ENCODE results near the gene PRMT5. TPM values are rescaled to one million over a fixed set of nuclear protein-coding genes. Genes with fewer than 3 reads are reported as not detected.

The PRMT5 gene
- total RNA-seq, 1 donor from 2014 or later: 91.6 TPM

- no peaks in the 10 kb centered on the region for H3K9me3 ChIP-seq (ENCODE audit: insufficient read depth, low read depth, low read length)
- peaks cover 31% of the 10 kb centered on the region for H3K4me1 Mint-ChIP-seq (ENCODE audit: low read depth, unreplicated experiment)
- H3K36me3 ChIP-seq (ENCODE audit: insufficient read depth, low read length): no peaks in the 10 kb centered on the region
- no peak overlapping the region for H3K4me3 ChIP-seq (ENCODE audit: insufficient read depth, low read depth, low read length)
- peaks cover 3% of the 10 kb centered on the region for H3K27me3 Mint-ChIP-seq (ENCODE audit: low read depth, unreplicated experiment)
- no peaks in the 10 kb centered on the region for H3K79me2 ChIP-seq (ENCODE audit: insufficient read depth, low read length)
- TF ChIP-seq CTCF (IDR thresholded peaks at IDR 0.05; ENCODE audit: insufficient read depth, low read depth, low read length) (no peak), EZH2 (IDR thresholded peaks at IDR 0.05; ENCODE audit: insufficient read depth, low read length) (no peak)
- no peak overlapping the region for H3K4me3 Mint-ChIP-seq (ENCODE audit: unreplicated experiment)
- peaks cover 15% of the 10 kb centered on the region for H3K4me1 ChIP-seq (ENCODE audit: insufficient read depth, low read length)
- H3K36me3 Mint-ChIP-seq (ENCODE audit: low read depth, unreplicated experiment): no peaks in the 10 kb centered on the region
- H3K4me2 ChIP-seq (ENCODE audit: low read length): no peak overlapping the region
- no peaks in the 10 kb centered on the region for H3K27me3 ChIP-seq (ENCODE audit: insufficient read depth, low read length)
- no peak overlapping the region for H3K27ac Mint-ChIP-seq (ENCODE audit: unreplicated experiment)
- no peaks in the 10 kb centered on the region for H3K9me3 Mint-ChIP-seq (ENCODE audit: unreplicated experiment)
- FAIRE-seq: no peak
- no peak overlapping the region for H2AFZ ChIP-seq (ENCODE audit: low read depth, low read length)
- H3K9ac ChIP-seq (ENCODE audit: low read length): no peak overlapping the region
- no peak for DNase-seq (ENCODE audit: low read depth)
- H4K20me1 ChIP-seq (ENCODE audit: insufficient read depth, low read length): no peaks in the 10 kb centered on the region
- H3K27ac ChIP-seq (ENCODE audit: low read depth, low read length): no peak overlapping the region
These were observed 33.8 kb downstream of the PRMT5 start for GRCh38 chr14:22895402-22895801.

GRCh38 chr14:22893706-22894105 is 35.5 kb downstream of the PRMT5 start:
- H3K27me3 ChIP-seq (ENCODE audit: insufficient read depth, low read length): no peaks in the 10 kb centered on the region
- TF ChIP-seq CTCF (IDR thresholded peaks at IDR 0.05; ENCODE audit: insufficient read depth, low read depth, low read length) (no peak), EZH2 (IDR thresholded peaks at IDR 0.05; ENCODE audit: insufficient read depth, low read length) (no peak)
- H4K20me1 ChIP-seq (ENCODE audit: insufficient read depth, low read length): no peaks in the 10 kb centered on the region
- H2AFZ ChIP-seq (ENCODE audit: low read depth, low read length): no peak overlapping the region
- no peaks in the 10 kb centered on the region for H3K9me3 Mint-ChIP-seq (ENCODE audit: unreplicated experiment)
- H3K4me1 Mint-ChIP-seq (ENCODE audit: low read depth, unreplicated experiment): peaks cover 20% of the 10 kb centered on the region
- DNase-seq (ENCODE audit: low read depth): no peak
- H3K4me3 Mint-ChIP-seq (ENCODE audit: unreplicated experiment): no peak overlapping the region
- no peak overlapping the region for H3K4me2 ChIP-seq (ENCODE audit: low read length)
- H3K4me3 ChIP-seq (ENCODE audit: insufficient read depth, low read depth, low read length): no peak overlapping the region
- H3K36me3 ChIP-seq (ENCODE audit: insufficient read depth, low read length): no peaks in the 10 kb centered on the region
- no peak for FAIRE-seq
- peaks cover 9% of the 10 kb centered on the region for H3K4me1 ChIP-seq (ENCODE audit: insufficient read depth, low read length)
- no peak overlapping the region for H3K27ac Mint-ChIP-seq (ENCODE audit: unreplicated experiment)
- H3K27ac ChIP-seq (ENCODE audit: low read depth, low read length): no peak overlapping the region
- no peak overlapping the region for H3K9ac ChIP-seq (ENCODE audit: low read length)
- H3K9me3 ChIP-seq (ENCODE audit: insufficient read depth, low read depth, low read length): no peaks in the 10 kb centered on the region
- H3K36me3 Mint-ChIP-seq (ENCODE audit: low read depth, unreplicated experiment): no peaks in the 10 kb centered on the region
- peaks cover 3% of the 10 kb centered on the region for H3K27me3 Mint-ChIP-seq (ENCODE audit: low read depth, unreplicated experiment)
- H3K79me2 ChIP-seq (ENCODE audit: insufficient read depth, low read length): no peaks in the 10 kb centered on the region

- peak overlapping the region; percentile 27 for H3K4me3 Mint-ChIP-seq (ENCODE audit: unreplicated experiment)
- H3K4me2 ChIP-seq (ENCODE audit: low read length): no peak overlapping the region
- DNase-seq (ENCODE audit: low read depth) (no peak), FAIRE-seq (no peak)
- H3K4me1 ChIP-seq (ENCODE audit: insufficient read depth, low read length): peaks cover 6% of the 10 kb centered on the region
- H3K9me3 Mint-ChIP-seq (ENCODE audit: unreplicated experiment): no peaks in the 10 kb centered on the region
- no peaks in the 10 kb centered on the region for H3K36me3 ChIP-seq (ENCODE audit: insufficient read depth, low read length)
- H3K27ac ChIP-seq (ENCODE audit: low read depth, low read length): no peak overlapping the region
- H3K4me1 Mint-ChIP-seq (ENCODE audit: low read depth, unreplicated experiment): peaks cover 10% of the 10 kb centered on the region
- TF ChIP-seq EZH2 (IDR thresholded peaks at IDR 0.05; ENCODE audit: insufficient read depth, low read length) (no peak), CTCF (IDR thresholded peaks at IDR 0.05; ENCODE audit: insufficient read depth, low read depth, low read length) (no peak)
- no peaks in the 10 kb centered on the region for H3K27me3 ChIP-seq (ENCODE audit: insufficient read depth, low read length)
- no peak overlapping the region for H2AFZ ChIP-seq (ENCODE audit: low read depth, low read length)
- H3K4me3 ChIP-seq (ENCODE audit: insufficient read depth, low read depth, low read length): no peak overlapping the region
- H3K79me2 ChIP-seq (ENCODE audit: insufficient read depth, low read length): no peaks in the 10 kb centered on the region
- no peaks in the 10 kb centered on the region for H3K9me3 ChIP-seq (ENCODE audit: insufficient read depth, low read depth, low read length)
- no peak overlapping the region for H3K9ac ChIP-seq (ENCODE audit: low read length)
- H4K20me1 ChIP-seq (ENCODE audit: insufficient read depth, low read length): no peaks in the 10 kb centered on the region
- no peak overlapping the region for H3K27ac Mint-ChIP-seq (ENCODE audit: unreplicated experiment)
- H3K27me3 Mint-ChIP-seq (ENCODE audit: low read depth, unreplicated experiment): peaks cover 3% of the 10 kb centered on the region
- no peaks in the 10 kb centered on the region for H3K36me3 Mint-ChIP-seq (ENCODE audit: low read depth, unreplicated experiment)
These were observed 36.7 kb downstream of the PRMT5 start for GRCh38 chr14:22892488-22892887.
